GM19351 (cell line): Measurements from ENCODE around the gene AKAP5.

Experiments used
- ATAC-seq: cut with Tn5 transposase; IDR thresholded peaks from one replicate; pipeline ENCODE4 v1.9.1; 2021; ENCODE audit warnings: mild to moderate bottlenecking, moderate library complexity; ENCODE audit not compliant: unreplicated experiment

Gene AKAP5

GRCh38 chr14:64522591-64523355 lies 57.5 kb downstream of the AKAP5 start:
- ATAC-seq = no peak
